ENCODE data around the gene NDUFV3. TPM values are rescaled to one million over a fixed set of nuclear protein-coding genes. Genes with fewer than 3 reads are reported as not detected.
"Not testable (repeated sequence)": the region's sequence is repeated elsewhere in the genome, so short reads cannot be mapped to it uniquely, and the experiment has no call there.

The NDUFV3 gene
- total RNA-seq, 4 donors from 2014 or later = 45.6 to 82.8 (median 64.1) TPM

DNA sequence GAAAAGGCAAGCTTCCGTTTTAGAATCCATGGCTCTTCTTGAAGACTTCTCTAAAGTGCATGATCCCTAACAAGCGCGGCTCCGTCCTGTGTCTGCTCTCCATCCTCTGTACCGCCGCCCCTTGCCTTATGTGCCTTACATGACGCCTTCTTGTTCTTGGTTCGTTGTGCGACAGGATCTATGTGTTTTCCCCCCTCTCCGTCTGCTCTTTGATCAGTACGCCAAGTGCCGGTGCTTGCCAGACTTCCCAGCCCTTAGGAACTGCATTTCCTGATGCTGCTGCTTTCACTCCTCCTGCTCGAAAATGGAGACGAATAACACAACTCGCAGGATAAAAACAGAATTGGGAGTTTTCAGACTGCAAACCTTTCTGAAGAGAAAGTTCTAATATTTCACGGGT, 13.1 kb downstream of the NDUFV3 start:
- intact Hi-C loops (cut with DNase I; ENCODE audit: low total_unique reads) (no loop called here), in situ Hi-C loops (cut with MboI; ENCODE audit: low pct_ligation_motif_present in 1 of 4, low pct_unique_long_range_greater_than_20kb in 1 of 4, low sequenced_read_pairs in 3 of 4) (no loop called here)
- Histone ChIP-seq H3K4me3 (no peak overlapping the region), H3K27ac (no peak overlapping the region), H3K4me1 (no peaks in the 10 kb centered on the region), H3K36me3 (peaks cover 0 to 52% (median 25%) of the 10 kb centered on the region in 4 donors), H3K27me3 (no peaks in the 10 kb centered on the region), H3K9me3 (no peaks in the 10 kb centered on the region)
- TF ChIP-seq, protein P1, sequence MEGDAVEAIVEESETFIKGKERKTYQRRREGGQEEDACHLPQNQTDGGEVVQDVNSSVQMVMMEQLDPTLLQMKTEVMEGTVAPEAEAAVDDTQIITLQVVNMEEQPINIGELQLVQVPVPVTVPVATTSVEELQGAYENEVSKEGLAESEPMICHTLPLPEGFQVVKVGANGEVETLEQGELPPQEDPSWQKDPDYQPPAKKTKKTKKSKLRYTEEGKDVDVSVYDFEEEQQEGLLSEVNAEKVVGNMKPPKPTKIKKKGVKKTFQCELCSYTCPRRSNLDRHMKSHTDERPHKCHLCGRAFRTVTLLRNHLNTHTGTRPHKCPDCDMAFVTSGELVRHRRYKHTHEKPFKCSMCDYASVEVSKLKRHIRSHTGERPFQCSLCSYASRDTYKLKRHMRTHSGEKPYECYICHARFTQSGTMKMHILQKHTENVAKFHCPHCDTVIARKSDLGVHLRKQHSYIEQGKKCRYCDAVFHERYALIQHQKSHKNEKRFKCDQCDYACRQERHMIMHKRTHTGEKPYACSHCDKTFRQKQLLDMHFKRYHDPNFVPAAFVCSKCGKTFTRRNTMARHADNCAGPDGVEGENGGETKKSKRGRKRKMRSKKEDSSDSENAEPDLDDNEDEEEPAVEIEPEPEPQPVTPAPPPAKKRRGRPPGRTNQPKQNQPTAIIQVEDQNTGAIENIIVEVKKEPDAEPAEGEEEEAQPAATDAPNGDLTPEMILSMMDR (IDR thresholded peaks at IDR 0.05) = no peak
- no peak for TF ChIP-seq POLR2A (IDR thresholded peaks at IDR 0.05)
- TF ChIP-seq POLR2AphosphoS5 (IDR thresholded peaks at IDR 0.05) = no peak
- no peak for TF ChIP-seq EP300 (IDR thresholded peaks at IDR 0.05; ENCODE audit: low read depth)
- DNase-seq = no peak
- 95 to 98% methylated on average over 4 to 16 of the region's 16 CpGs for WGBS, 2 donors (ENCODE audit: low coverage in 1 of 2)

DNA sequence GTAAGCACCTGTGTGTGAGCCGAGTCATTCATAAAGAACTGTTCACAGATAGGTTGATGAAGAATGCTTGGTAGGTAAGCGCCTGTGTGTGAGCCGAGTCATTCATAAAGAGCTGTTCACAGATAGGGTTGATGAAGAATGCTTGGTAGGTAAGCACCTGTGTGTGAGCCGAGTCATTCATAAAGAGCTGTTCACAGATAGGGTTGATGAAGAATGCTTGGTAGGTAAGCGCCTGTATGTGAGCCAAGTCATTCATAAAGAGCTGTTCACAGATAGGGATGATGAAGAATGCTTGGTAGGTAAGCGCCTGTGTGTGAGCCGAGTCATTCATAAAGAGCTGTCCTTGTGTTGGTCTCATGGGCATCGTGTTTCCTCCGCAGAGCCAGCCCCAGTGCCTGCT, 15.4 kb downstream of the NDUFV3 start:
- H3K27me3 ChIP-seq; H3K9me3 ChIP-seq; H3K4me3 ChIP-seq; H3K27ac ChIP-seq; intact Hi-C loops (cut with DNase I; ENCODE audit: low total_unique reads); H3K4me1 ChIP-seq; DNase-seq; in situ Hi-C loops (cut with MboI; ENCODE audit: low pct_ligation_motif_present in 1 of 4, low pct_unique_long_range_greater_than_20kb in 1 of 4, low sequenced_read_pairs in 3 of 4): not testable (repeated sequence)
- WGBS, 2 donors (ENCODE audit: low coverage in 1 of 2) = 94 to 95% methylated on average over 5 to 9 of the region's 9 CpGs
- H3K36me3 ChIP-seq = peaks cover 0 to 55% (median 25%) of the 10 kb centered on the region in 4 donors

GRCh38 chr21:42911920-42912319, 18.8 kb downstream of the NDUFV3 start:
- peaks cover 0 to 33% (median 15%) of the 10 kb centered on the region in 4 donors for H3K36me3 ChIP-seq

DNA sequence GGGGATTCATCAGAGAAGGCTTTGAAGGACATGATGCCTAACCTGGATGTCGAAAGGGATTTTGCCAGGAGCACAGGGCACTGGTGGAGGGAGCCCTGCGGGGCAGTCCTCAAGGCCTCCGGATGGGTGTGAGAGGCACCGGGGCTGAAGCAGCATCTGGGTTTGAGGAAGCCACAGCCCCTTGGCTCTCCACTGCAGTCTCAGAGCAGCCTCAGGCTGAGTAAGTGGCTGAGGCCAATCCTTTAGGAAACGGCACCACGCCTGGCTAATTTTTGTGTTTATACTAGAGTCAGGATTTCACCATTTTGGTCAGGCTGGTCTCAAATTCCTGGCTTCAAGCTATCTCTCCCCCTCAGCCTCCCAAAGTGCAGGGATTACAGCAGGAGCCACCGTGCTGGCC, 20.4 kb downstream of the NDUFV3 start:
- Histone ChIP-seq H3K36me3 (peaks cover 0 to 33% (median 15%) of the 10 kb centered on the region in 4 donors), H3K4me1 (no peaks in the 10 kb centered on the region), H3K9me3 (no peaks in the 10 kb centered on the region), H3K27me3 (no peaks in the 10 kb centered on the region), H3K27ac (no peak overlapping the region), H3K4me3 (no peak overlapping the region)
- in situ Hi-C loops (cut with MboI; ENCODE audit: low pct_ligation_motif_present in 1 of 4, low pct_unique_long_range_greater_than_20kb in 1 of 4, low sequenced_read_pairs in 3 of 4) (loop anchor here in 2 of 4 donors (10.0 kb wide), 2 partner anchors 61 to 71 kb away; partner anchors contain the start of gene PKNOX1 (in 1 of the 2)), intact Hi-C loops (cut with DNase I; ENCODE audit: low total_unique reads) (no loop called here)
- TF ChIP-seq POLR2A (IDR thresholded peaks at IDR 0.05) (no peak), EP300 (IDR thresholded peaks at IDR 0.05; ENCODE audit: low read depth) (no peak), POLR2AphosphoS5 (IDR thresholded peaks at IDR 0.05) (no peak)
- TF ChIP-seq, protein P1 (IDR thresholded peaks at IDR 0.05) = no peak
- WGBS, 2 donors (ENCODE audit: low coverage in 1 of 2) = 71 to 73% methylated on average over 1 to 7 of the region's 7 CpGs
- no peak for DNase-seq

More at GRCh38 chr21:42911920-42912319, 18.8 kb downstream of the NDUFV3 start:
- DNase-seq; H3K4me3 ChIP-seq; intact Hi-C loops (cut with DNase I; ENCODE audit: low total_unique reads); H3K27me3 ChIP-seq; H3K9me3 ChIP-seq; H3K4me1 ChIP-seq; H3K27ac ChIP-seq: not testable (repeated sequence)
- in situ Hi-C loops (cut with MboI; ENCODE audit: low pct_ligation_motif_present in 1 of 4, low pct_unique_long_range_greater_than_20kb in 1 of 4, low sequenced_read_pairs in 3 of 4) = loop anchor here in 2 of 4 donors (10.0 kb wide), 2 partner anchors 63 to 73 kb away; partner anchors contain the start of gene PKNOX1 (in 1 of the 2)
- WGBS, 2 donors (ENCODE audit: low coverage in 1 of 2) = 92 to 94% methylated on average over 5 to 6 of the region's 6 CpGs

DNA sequence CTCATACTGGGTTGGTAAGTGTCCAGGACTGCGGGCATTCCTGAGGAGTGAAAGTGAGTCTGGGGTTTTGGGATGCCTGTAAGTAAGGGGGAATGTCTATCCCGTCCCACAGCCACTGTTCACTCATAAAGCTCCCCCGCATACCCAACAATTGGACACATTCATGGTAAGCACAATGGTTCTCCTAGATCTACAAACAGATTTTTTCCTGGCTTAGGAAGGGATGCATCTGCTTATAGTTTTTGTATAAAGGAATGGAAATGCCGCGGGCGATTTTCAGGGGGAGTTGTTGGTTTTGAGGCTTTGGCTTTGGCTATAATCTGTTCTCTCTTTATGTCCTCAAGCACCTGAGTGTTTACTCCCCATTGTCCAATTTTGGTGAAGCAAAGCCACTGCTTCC, 25.2 kb downstream of the NDUFV3 start:
- Histone ChIP-seq H3K27ac (no peak overlapping the region), H3K36me3 (no peaks in the 10 kb centered on the region), H3K27me3 (no peaks in the 10 kb centered on the region), H3K4me1 (no peaks in the 10 kb centered on the region), H3K4me3 (no peak overlapping the region), H3K9me3 (no peaks in the 10 kb centered on the region)
- TF ChIP-seq POLR2A (IDR thresholded peaks at IDR 0.05) = no peak
- WGBS, 2 donors (ENCODE audit: low coverage in 1 of 2) = 93 to 94% methylated on average over 3 to 6 of the region's 6 CpGs
- intact Hi-C loops (cut with DNase I; ENCODE audit: low total_unique reads) (no loop called here), in situ Hi-C loops (cut with MboI; ENCODE audit: low pct_ligation_motif_present in 1 of 4, low pct_unique_long_range_greater_than_20kb in 1 of 4, low sequenced_read_pairs in 3 of 4) (loop anchor here in 2 of 4 donors (10.0 kb wide), 2 partner anchors 57 to 67 kb away; partner anchors contain the start of gene PKNOX1 (in 1 of the 2))
- no peak for DNase-seq

GRCh38 chr21:42921927-42922326, 28.8 kb downstream of the NDUFV3 start:
- in situ Hi-C loops (cut with MboI; ENCODE audit: low pct_ligation_motif_present in 1 of 4, low pct_unique_long_range_greater_than_20kb in 1 of 4, low sequenced_read_pairs in 3 of 4) = no loop called here
- TF ChIP-seq, protein P1 (IDR thresholded peaks at IDR 0.05) = no peak
- TF ChIP-seq POLR2A (IDR thresholded peaks at IDR 0.05) (no peak), EP300 (IDR thresholded peaks at IDR 0.05; ENCODE audit: low read depth) (no peak), POLR2AphosphoS5 (IDR thresholded peaks at IDR 0.05) (no peak)
- peaks cover 4 to 10% (median 7%) of the 10 kb centered on the region in 4 donors for H3K4me1 ChIP-seq
- no peaks in the 10 kb centered on the region for H3K36me3 ChIP-seq
- H3K4me3 ChIP-seq = no peak overlapping the region
- no peak overlapping the region for H3K27ac ChIP-seq
- intact Hi-C loops (cut with DNase I; ENCODE audit: low total_unique reads) = no loop called here
- DNase-seq = no peak
- no peaks in the 10 kb centered on the region for H3K9me3 ChIP-seq
- WGBS, 2 donors (ENCODE audit: low coverage in 1 of 2) = 69 to 78% methylated on average over 3 to 4 of the region's 4 CpGs
- H3K27me3 ChIP-seq = no peaks in the 10 kb centered on the region

Measured in transverse colon (tissue), 4 donors.